Measurements from ENCODE around the gene PPFIA1. TPM values are rescaled to one million over a fixed set of nuclear protein-coding genes. Genes with fewer than 3 reads are reported as not detected.
"Not testable (repeated sequence)": the region's sequence is repeated elsewhere in the genome, so short reads cannot be mapped to it uniquely, and the experiment has no call there.

Gene PPFIA1
- total and polyA plus RNA-seq, 9 donors, result 24.9 to 37.4 (median 28.8) TPM

DNA sequence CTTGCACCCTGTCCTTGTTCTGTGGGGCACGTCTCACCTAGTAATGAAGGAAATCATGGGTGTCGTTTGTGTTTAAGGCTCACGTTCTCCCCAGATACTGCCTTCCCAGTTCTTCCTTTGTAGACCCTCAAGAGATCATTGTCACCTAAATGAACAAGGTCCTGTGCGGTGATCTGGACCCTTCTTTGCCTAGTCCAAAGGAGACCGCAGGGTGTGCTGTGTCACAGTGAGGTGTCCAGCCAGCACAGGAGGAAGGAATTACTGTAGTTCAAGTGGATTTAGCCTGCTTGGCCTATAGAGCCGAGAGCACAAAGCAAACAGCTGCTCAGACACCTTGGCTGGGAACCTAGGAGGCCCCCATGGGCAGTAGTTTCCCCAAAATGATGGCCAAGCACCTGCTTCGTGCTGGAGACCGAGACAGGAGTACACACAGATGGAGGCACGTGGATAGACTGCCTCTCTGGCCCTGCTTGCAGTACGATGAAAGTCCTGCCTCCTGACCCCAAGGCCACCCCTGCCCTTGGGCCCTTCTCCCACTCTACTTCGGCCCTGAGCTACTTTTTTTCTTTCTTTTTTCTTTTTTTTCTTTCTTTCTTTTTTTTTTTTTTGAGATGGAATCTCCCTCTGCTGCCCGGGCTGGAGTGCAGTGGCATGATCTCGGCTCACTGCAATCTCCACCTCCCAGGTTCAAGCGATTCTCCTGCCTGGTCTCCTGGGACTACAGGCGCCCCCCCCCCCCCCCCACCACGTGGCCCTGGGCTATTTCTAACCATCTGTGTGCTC lies 19.4 kb upstream of the PPFIA1 start:
- peaks cover 13% of the 10 kb centered on the region for H3K4me1 ChIP-seq (ENCODE audit: control insufficient read depth, insufficient read depth, low read length)
- no peaks in the 10 kb centered on the region for H3K36me3 ChIP-seq (ENCODE audit: control insufficient read depth, insufficient read depth, low read length)
- WGBS (ENCODE audit: insufficient coverage), result 39% methylated on average over 11 of the region's 16 CpGs
- no peak overlapping the region for H3K4me3 ChIP-seq (ENCODE audit: low read length)
- no peaks in the 10 kb centered on the region for H3K9me3 ChIP-seq (replicated peaks; ENCODE audit: control insufficient read depth, low read depth, low read length)
- H3K27ac ChIP-seq (ENCODE audit: low read length), result no peak overlapping the region
- H3K27me3 ChIP-seq (ENCODE audit: control insufficient read depth, insufficient read depth, low read length), result peaks cover 13% of the 10 kb centered on the region
- peak; percentile 95 for DNase-seq

DNA sequence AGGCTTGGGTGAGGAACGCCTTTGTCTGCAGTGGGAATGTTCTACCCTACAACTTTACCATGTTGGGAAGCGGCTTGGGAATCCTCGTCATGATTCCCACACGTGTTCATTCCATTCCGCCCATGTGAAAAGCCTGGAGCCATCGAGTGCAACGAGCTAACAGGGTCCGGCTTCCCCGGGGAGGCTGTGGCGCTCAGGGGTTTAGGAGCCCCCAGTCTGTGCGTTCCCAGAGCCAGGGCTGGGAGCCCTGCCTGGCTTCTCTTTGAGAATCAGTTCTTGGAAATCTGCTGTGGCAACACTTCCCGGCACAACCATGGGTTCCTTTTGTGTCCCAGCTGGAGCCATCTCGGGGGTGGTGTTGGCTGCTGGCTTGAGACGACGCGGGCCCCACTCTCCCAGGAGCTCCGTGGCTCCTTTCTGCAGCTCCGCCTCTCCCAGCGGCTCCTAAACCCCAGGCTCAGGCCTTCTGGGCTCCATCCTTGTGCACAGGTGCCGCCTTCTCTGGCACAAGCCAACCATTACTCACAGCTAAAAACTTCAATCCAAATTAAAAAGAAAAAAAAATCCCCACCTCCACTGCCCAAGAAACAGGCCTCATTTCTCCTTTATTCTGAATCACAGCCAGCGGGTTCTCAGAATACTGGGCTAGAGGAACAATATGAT lies 18.7 kb upstream of the PPFIA1 start:
- Histone ChIP-seq H3K4me1 (ENCODE audit: control insufficient read depth, insufficient read depth, low read length) (peaks cover 13% of the 10 kb centered on the region), H3K4me3 (ENCODE audit: low read length) (no peak overlapping the region), H3K9me3 (replicated peaks; ENCODE audit: control insufficient read depth, low read depth, low read length) (no peaks in the 10 kb centered on the region), H3K36me3 (ENCODE audit: control insufficient read depth, insufficient read depth, low read length) (no peaks in the 10 kb centered on the region), H3K27me3 (ENCODE audit: control insufficient read depth, insufficient read depth, low read length) (peaks cover 10% of the 10 kb centered on the region), H3K27ac (ENCODE audit: low read length) (no peak overlapping the region)
- peak; percentile 47 for DNase-seq
- 49% methylated on average over 19 of the region's 21 CpGs for WGBS (ENCODE audit: insufficient coverage)

DNA sequence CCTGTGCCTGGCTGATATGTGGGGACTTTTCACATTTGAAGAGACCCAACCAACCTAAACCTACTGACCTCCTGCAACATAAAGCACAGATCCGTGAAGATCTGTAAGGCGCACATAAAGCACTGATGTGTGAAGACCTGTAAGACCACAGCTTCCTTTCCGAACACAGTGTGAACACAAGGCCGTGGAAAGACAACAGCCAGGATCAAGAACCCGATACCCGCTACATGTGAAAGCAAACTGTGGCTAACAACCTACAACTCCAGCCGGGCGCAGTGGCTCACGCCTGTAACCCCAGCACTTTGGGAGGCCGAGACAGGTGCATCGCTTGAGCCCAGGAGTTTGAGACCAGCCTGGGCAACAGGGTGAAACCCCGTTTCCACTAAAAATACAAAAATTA lies 17.6 kb upstream of the PPFIA1 start:
- Histone ChIP-seq H3K9me3 (replicated peaks; ENCODE audit: control insufficient read depth, low read depth, low read length) (no peaks in the 10 kb centered on the region), H3K36me3 (ENCODE audit: control insufficient read depth, insufficient read depth, low read length) (no peaks in the 10 kb centered on the region), H3K4me3 (ENCODE audit: low read length) (no peak overlapping the region), H3K27me3 (ENCODE audit: control insufficient read depth, insufficient read depth, low read length) (peaks cover 10% of the 10 kb centered on the region), H3K27ac (ENCODE audit: low read length) (no peak overlapping the region), H3K4me1 (ENCODE audit: control insufficient read depth, insufficient read depth, low read length) (peaks cover 13% of the 10 kb centered on the region)
- no peak for DNase-seq
- WGBS (ENCODE audit: insufficient coverage), result 92% methylated on average over 7 of the region's 12 CpGs

DNA sequence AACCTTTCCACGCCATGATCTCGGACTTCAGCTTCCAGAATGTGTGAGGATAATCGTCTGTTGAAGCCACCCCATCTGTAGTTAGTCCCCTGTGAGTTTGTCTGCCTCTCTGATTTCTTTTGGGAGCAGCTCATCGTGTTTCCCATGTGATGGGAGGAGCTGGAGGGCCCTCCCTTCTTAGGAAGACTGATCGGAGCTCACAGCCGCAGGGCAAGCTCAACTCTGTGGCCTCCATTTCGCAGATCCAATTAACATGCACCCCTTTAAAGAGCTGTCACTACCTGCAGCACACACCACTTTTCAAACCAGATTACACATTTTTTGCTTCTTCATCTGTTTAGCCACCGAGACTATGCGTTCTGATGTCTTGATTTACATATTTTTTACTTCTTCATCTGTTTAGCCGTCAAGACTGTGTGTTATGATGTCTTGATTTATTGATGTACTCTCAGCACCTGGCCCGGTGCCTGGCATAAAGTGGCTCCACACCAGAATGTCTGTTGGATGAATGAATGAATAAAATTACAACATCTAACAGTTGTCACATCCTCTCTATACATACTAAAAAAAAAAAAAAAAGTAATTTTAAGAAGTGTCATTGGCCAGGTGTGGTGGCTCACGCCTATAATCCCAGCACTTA lies 14.9 kb upstream of the PPFIA1 start:
- Histone ChIP-seq H3K27ac (ENCODE audit: low read length) (no peak overlapping the region), H3K36me3 (ENCODE audit: control insufficient read depth, insufficient read depth, low read length) (no peaks in the 10 kb centered on the region), H3K4me1 (ENCODE audit: control insufficient read depth, insufficient read depth, low read length) (peaks cover 13% of the 10 kb centered on the region), H3K4me3 (ENCODE audit: low read length) (no peak overlapping the region), H3K27me3 (ENCODE audit: control insufficient read depth, insufficient read depth, low read length) (peaks cover 3% of the 10 kb centered on the region), H3K9me3 (replicated peaks; ENCODE audit: control insufficient read depth, low read depth, low read length) (no peaks in the 10 kb centered on the region)
- DNase-seq, result no peak
- WGBS (ENCODE audit: insufficient coverage), result 80% methylated on average over 1 of the region's 12 CpGs

DNA sequence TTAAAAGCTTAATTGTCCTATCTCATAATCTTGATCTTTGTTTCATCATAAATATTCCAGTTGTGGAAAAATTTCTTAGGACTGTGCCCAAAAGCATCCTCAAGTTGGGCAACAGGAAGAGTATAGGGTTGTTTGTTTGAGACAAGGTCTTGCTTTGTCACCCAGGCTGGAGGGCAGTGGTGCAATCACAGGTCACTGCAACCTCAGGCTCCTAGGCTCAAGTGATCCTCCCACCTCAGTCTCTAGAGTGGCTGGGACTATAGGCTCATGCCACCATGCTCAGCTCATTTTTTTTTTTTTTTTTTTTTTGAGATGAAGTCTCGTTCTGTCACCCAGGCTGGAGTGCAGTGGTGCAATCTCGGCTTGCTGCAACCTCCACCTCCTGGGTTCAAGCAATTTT lies 11.4 kb upstream of the PPFIA1 start:
- H3K4me1 ChIP-seq (ENCODE audit: control insufficient read depth, insufficient read depth, low read length); H3K9me3 ChIP-seq (replicated peaks; ENCODE audit: control insufficient read depth, low read depth, low read length); H3K27me3 ChIP-seq (ENCODE audit: control insufficient read depth, insufficient read depth, low read length); H3K4me3 ChIP-seq (ENCODE audit: low read length); DNase-seq; H3K27ac ChIP-seq (ENCODE audit: low read length); H3K36me3 ChIP-seq (ENCODE audit: control insufficient read depth, insufficient read depth, low read length): not testable (repeated sequence)
- no CpG with 5 or more reads among the region's 2 CpGs for WGBS (ENCODE audit: insufficient coverage)

DNA sequence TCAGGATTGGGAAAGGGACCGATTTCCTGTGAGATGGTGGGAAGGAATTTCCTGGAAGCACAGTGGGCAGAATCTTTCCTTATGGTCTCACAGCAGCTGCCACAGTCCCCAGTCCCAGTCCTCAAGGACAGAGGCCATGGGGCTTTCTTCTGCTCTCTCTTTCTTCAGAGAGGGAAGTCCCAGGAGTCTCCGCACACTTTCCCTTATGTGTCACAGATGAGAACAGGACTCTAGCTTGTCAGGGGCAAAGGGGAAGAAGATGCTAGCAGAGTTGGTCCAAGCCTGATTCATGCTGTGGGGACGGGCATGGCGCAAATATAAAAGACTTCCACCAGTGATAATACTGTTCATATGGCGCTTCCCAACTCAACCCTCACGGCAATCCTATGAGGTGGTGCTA lies 7.5 kb upstream of the PPFIA1 start:
- no peaks in the 10 kb centered on the region for H3K36me3 ChIP-seq (ENCODE audit: control insufficient read depth, insufficient read depth, low read length)
- no peak overlapping the region for H3K4me3 ChIP-seq (ENCODE audit: low read length)
- no peak overlapping the region for H3K27ac ChIP-seq (ENCODE audit: low read length)
- H3K27me3 ChIP-seq (ENCODE audit: control insufficient read depth, insufficient read depth, low read length), result peaks cover 14% of the 10 kb centered on the region
- 85% methylated on average over 5 of the region's 6 CpGs for WGBS (ENCODE audit: insufficient coverage)
- H3K9me3 ChIP-seq (replicated peaks; ENCODE audit: control insufficient read depth, low read depth, low read length), result no peaks in the 10 kb centered on the region
- DNase-seq, result no peak
- H3K4me1 ChIP-seq (ENCODE audit: control insufficient read depth, insufficient read depth, low read length), result no peaks in the 10 kb centered on the region

DNA sequence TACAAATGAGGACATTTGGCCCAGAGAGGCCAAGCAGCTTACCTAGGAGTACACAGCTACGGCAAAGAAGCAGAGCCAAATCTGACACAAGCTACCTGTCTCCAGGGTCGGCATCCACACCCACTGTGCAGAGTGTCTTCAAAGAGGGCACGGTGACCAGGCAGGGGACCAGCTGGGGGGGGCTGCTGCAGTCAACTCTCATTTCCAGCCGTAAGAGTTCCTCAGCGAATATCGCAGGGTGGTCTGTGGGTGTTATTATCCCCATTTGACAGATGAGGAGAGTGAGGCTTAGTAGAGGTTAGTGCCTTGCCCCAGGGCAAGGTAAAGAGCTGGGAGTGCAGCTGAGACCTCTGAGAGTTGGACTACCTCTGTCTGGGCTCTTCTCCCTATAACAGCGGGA lies 7.1 kb upstream of the PPFIA1 start:
- peaks cover 14% of the 10 kb centered on the region for H3K27me3 ChIP-seq (ENCODE audit: control insufficient read depth, insufficient read depth, low read length)

DNA sequence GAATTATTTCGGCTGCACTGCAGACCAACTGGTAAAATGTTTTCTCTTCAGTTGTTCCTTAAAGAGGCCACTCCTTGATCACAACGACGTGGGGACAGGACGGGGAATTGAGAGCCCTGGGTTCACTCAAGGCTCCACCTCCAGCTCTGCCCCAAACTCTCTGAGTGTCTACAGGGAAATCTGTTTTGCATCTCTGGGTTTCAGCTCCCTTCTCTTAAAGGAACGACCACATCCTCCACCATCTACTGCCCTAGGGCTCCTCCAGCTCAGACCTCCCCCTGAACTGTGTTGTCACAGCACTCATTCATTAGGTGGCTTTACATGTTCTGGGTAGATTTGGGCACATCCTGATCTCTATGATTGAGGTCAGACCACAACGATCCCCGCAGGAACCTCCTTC lies 5.1 kb upstream of the PPFIA1 start:
- Histone ChIP-seq H3K36me3 (ENCODE audit: control insufficient read depth, insufficient read depth, low read length) (no peaks in the 10 kb centered on the region), H3K9me3 (replicated peaks; ENCODE audit: control insufficient read depth, low read depth, low read length) (no peaks in the 10 kb centered on the region), H3K27ac (ENCODE audit: low read length) (no peak overlapping the region), H3K27me3 (ENCODE audit: control insufficient read depth, insufficient read depth, low read length) (peaks cover 31% of the 10 kb centered on the region), H3K4me1 (ENCODE audit: control insufficient read depth, insufficient read depth, low read length) (peaks cover 5% of the 10 kb centered on the region), H3K4me3 (ENCODE audit: low read length) (no peak overlapping the region)
- 21% methylated on average over 2 of the region's 7 CpGs for WGBS (ENCODE audit: insufficient coverage)
- no peak for DNase-seq

More for the DNA sequence above, 7.1 kb upstream of the PPFIA1 start:
- WGBS (ENCODE audit: insufficient coverage), result 93% methylated on average over 4 of the region's 7 CpGs
- Histone ChIP-seq H3K9me3 (replicated peaks; ENCODE audit: control insufficient read depth, low read depth, low read length) (no peaks in the 10 kb centered on the region), H3K36me3 (ENCODE audit: control insufficient read depth, insufficient read depth, low read length) (no peaks in the 10 kb centered on the region), H3K27ac (ENCODE audit: low read length) (no peak overlapping the region), H3K4me3 (ENCODE audit: low read length) (no peak overlapping the region), H3K4me1 (ENCODE audit: control insufficient read depth, insufficient read depth, low read length) (no peaks in the 10 kb centered on the region)
- DNase-seq, result no peak

DNA sequence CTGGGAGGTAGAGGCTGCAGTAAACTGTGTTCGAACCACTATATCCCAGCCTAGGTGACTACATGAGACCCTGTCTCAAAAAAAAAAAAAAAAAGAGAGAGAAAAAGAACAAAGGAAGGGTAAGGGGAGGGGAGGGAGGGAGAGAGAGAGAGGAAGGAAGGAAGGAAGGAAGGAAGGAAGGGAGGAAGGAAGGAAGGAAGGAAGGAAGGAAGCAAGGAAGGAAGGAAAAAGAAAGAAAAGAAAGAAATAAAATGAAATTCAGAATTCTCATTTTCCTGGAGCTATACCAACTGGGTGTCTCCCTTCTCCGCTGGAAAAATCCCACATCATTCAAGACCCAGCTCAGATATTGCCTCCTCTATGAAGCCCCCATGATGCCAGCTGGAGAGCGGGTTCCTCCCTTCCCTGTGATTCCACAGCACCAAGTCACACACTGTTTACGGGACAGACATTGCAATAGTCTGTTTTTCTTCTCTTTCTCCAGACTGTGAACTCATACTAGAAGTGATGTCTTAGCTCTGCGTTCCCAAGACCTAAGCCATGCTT lies 3.0 kb upstream of the PPFIA1 start:
- DNase-seq, result no peak
- 79% methylated on average over 3 of the region's 5 CpGs for WGBS (ENCODE audit: insufficient coverage)
- Histone ChIP-seq H3K27ac (ENCODE audit: low read length) (no peak overlapping the region), H3K4me3 (ENCODE audit: low read length) (no peak overlapping the region), H3K9me3 (replicated peaks; ENCODE audit: control insufficient read depth, low read depth, low read length) (no peaks in the 10 kb centered on the region), H3K4me1 (ENCODE audit: control insufficient read depth, insufficient read depth, low read length) (peaks cover 15% of the 10 kb centered on the region), H3K36me3 (ENCODE audit: control insufficient read depth, insufficient read depth, low read length) (peaks cover 5% of the 10 kb centered on the region), H3K27me3 (ENCODE audit: control insufficient read depth, insufficient read depth, low read length) (peaks cover 31% of the 10 kb centered on the region)

DNA sequence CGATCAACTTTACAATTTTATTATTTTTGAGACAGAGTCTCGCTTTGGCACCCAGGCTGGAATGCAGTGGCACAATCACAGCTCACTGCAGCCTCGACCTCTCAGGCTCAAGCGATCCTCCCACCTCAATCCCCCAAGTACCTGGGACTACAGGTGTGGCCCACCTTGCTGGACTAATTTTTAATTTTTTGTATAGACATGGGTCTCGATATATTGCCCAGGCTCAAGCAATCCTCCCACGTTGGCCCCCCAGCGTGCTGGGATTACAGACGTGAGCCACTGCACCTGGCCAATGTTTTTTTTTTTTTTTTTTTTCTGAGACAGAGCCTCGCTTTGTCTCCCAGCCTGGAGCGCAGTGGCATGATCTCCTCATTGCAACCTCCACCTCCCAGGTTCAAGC lies 2.0 kb upstream of the PPFIA1 start:
- Histone ChIP-seq H3K36me3 (ENCODE audit: control insufficient read depth, insufficient read depth, low read length) (peaks cover 7% of the 10 kb centered on the region), H3K4me3 (ENCODE audit: low read length) (no peak overlapping the region), H3K9me3 (replicated peaks; ENCODE audit: control insufficient read depth, low read depth, low read length) (no peaks in the 10 kb centered on the region), H3K27me3 (ENCODE audit: control insufficient read depth, insufficient read depth, low read length) (peaks cover 31% of the 10 kb centered on the region), H3K27ac (ENCODE audit: low read length) (no peak overlapping the region), H3K4me1 (ENCODE audit: control insufficient read depth, insufficient read depth, low read length) (peaks cover 15% of the 10 kb centered on the region)
- no peak for DNase-seq
- 56% methylated on average over 5 of the region's 10 CpGs for WGBS (ENCODE audit: insufficient coverage)
